Stromal cell of bone marrow (primary cell): ENCODE results near the gene PPP1R15A.
A peak's percentile ranks its signal among the peaks of the same experiment; 100 is the strongest.
"Not testable (repeated sequence)": the region's sequence is repeated elsewhere in the genome, so short reads cannot be mapped to it uniquely, and the experiment has no call there.

Experiments used
- DNase-seq: peaks from one replicate; pipeline ENCODE4 v3.0.0-alpha.2; 2012; ENCODE audit warnings: low read depth

PPP1R15A gene

DNA sequence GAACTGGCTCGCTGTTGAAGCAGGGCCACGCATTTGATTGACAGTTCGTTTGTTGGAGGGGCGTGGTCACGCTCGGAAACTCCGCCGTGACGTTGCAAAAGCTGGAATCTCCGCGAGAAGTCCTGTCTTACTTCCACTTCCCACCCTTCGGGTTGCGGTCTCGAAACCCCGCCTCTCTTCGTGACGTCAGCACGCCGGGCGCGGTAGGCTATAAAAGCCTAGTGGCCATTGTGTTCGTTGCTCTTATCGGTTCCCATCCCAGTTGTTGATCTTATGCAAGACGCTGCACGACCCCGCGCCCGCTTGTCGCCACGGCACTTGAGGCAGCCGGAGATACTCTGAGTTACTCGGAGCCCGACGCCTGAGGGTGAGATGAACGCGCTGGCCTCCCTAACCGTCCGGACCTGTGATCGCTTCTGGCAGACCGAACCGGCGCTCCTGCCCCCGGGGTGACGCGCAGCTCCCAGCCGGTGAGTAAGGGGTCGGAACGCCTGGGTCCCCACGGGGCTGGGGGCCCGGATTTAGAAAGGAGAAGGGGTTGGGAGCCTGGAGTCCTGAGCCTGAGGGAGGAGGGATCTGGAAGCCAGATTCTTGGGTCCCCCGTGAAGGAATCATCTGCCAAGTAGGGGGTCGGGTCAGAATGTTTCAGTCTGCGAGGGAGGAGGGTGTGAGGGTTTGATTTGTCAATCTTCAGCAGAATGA is at the start of gene PPP1R15A:
TSS of gene PPP1R15A (plus strand) at position 240 of the 702 bp plus-strand sequence. CDS start 813 bp downstream, outside the sequence.
- peak; percentile 91 for DNase-seq

DNA sequence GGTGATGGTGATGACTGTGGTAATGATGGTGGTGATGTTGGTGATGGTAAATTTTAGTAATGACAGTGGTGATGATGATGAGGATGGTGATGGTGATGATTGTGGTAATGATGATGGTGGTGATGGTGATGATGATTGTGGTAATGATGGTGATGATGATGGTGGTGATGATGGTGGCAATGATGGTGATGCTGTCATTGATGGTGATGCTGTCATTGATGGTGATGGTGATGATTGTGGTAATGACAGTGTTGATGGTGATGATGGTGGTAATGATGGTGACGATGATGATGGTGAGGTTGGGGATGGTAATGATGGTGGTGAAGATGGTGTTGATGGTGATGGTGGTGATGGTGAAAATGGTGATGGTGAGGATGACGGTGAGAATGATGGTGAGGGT is 49.7 kb upstream of the PPP1R15A start:
- DNase-seq = no peak

DNA sequence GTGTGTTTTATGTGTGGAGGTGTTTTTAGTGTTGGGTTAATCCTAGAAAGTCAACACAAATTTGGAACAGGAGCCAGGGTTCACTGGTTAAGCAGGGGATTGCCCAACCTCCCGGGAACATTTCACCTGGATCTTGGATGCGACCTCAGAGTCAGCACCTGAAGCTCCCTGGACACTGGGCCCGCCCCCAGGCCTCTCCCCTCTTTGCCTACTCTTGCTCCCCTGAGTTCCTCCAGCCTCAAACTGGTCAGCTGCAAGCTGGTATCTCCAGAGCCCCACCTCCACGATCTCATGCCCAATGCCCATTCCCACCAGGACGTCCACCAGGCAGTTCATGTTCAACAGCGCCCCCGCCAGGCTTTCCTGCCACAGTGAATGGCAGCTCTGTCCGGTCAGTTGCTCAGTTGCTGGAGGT is 45.6 kb upstream of the PPP1R15A start:
- no peak for DNase-seq

DNA sequence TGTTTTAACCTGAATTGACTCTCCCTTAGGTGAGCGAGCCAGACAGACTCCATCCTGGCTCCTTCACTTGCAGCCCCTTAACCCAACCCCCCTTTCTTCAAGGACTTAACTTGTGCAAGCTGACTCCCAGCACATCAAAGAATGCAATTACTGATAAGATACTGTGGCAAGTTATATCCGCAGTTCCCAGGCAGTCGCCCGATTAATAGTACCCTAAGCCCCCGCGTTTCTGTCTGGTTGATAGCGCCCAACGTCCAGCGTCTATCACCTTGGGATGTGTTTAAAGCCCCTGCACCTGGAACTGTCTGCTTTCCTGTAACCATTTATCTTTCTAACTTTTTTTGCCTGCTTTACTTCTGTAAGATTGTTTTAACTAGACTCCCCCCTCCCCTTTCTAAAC is 42.1 kb upstream of the PPP1R15A start:
- DNase-seq = no peak

DNA sequence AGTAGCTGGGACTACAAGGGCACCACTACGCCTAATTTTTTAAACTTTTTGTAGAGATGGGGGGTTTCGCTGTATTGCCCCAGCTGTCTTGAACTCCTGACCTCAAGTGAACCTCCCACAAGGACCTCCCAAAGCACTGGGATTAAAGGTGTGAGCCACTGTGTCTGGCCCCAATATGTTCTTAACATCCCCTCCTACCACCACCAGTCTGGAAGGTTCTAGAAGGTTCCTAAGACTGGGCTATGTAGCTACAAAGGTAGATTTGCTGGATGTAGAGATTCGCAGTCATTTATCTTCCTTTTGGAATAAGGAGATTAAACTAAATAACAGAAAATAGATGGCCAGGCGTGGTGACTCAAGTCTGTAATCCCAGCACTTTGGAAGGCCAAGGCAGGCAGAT is 41.3 kb upstream of the PPP1R15A start:
- no peak for DNase-seq

DNA sequence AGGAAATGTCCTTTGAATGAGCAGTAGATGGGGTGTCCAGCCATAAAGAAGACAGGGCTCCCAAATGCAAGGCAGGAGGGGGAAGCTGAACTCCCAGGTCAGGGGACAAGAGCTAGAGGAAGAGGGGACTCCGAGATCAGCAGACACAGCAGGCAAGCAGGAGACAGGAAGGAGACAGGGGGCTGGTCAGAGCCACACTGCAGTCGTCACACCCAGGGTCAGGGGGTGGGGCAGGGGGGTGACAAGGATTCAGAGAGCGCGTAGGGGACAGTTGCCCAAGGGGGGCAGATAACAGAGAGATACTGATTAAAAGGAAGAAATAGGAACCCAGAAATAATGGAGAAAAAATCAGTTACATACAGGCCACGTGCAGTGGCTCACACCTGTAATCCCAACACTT is 39.2 kb upstream of the PPP1R15A start:
- no peak for DNase-seq

DNA sequence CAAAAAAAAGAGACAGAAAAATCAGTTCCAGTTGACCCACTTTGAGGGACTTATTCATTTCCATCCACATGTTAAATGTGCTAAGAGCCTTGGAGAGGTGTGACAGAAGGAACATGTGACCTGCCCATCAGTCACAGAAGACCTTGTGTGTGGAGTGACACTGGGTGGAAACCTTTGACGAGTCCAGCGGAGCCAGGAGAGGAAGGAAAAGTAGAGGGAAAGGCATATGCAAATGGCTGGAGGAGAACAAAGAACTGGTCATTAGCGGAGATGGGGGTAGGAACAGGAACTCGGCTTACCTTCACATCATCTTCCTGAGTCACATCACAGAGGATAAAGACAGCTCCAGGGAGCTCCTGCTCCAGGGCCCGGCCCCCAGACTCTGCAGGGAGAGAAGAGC is 38.2 kb upstream of the PPP1R15A start:
- DNase-seq = no peak

DNA sequence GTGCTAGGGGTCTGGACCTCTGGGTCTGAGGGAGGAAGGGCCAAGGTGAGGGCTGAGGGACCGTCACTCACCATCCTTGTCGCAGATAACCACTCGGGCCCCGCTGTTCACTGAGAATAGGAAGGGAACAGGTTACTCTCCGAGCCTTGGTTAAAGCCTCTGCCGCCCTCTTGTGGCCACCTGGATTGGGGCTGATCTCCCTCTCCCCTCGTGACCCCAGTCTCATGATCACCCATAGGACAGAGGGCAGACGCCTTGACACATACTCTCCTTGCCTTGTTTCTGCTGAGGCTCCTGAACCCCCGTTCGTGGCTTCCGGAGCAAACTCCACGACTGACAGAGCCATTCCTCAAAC is 36.5 kb upstream of the PPP1R15A start:
- peak; percentile 63 for DNase-seq

DNA sequence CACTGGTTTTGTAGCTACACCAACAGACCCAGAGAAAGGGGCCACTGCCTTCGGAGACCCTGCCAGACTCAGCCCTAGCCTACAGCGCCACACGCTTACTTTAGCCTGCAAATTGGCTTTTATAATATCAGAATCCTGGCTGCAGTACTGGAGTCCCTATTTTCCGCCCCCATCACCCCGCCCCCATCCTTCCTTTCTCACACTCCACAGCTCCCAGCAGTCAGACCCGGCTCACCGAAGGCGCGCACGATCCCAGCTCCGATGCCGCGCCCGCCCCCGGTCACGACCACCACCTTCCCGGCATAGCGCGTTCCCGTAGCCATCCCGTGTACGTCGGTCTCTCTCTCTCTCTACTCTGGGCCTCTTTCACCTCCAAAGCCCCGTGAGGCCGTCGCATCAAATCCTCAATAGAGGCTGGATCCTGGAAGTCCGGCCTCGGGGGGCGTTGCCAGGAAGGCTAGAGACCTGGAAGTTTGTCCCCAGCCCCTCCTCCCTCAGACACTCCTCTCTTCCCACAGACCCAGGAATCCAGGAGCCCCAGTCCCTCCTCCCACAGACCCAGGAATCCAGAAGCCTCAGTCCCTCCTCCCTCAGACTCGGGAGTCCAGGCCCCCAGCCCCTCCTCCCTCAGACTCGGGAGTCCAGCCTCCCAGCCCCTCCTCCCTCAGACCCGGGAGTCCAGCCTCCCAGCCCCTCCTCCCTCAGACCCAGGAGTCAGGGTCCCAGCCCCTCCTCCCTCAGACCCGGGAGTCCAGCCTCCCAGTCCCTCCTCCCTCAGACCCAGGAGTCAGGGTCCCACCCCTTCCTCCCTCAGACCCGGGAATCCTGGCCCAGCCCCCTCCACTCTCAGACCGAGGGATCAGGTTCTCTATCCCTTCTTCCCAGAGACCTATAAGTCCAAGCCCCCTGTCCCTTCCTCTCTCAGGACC is 35.9 kb upstream of the PPP1R15A start, which contains the start of gene HSD17B14:
TSS of gene HSD17B14 (minus strand) at position 403 of the 929 bp plus-strand sequence. CDS start at position 323, 80 bp downstream.
- no peak for DNase-seq

DNA sequence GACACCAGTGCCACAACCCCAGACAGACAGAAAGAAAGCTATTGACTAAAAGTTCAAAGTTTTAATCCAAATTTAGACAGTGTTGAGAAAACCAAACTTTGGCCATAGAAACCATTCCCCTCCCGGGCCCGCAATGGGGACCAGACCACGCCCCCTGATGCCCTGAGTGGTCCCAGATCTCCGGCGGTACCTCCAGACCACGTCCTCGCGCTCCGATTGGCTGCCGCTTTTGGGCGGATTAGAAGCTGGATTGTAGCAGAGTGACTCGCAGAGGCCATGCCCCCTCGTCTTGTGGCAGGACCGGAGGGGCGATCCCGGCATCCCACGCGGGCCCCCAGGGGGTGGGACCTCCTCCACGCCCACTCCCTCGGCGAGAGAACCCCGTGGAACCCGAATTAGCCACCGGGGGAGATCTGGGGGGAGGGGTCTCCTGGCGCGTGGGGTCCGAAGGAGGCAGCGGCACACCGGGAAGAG is 35.1 kb upstream of the PPP1R15A start:
- DNase-seq = no peak

DNA sequence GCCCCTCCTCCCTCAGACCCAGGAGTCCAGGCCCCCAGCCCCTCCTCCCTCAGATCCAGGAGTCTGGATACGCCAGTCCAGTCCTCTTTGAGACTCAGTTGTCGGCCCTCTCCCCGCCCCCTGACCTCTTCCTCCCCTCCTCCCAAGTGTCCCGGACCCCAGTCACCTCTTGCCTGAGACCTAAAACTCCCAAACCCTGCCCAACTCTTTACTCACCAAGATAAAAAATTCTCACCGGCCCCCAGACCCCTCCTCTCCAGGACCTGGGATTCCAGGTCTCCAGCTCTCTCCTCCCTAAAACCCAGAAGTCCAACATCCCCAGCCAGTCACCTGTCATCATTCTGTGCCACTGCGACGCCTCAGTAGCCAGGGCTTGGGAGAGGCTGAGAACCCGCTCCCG is 34.5 kb upstream of the PPP1R15A start:
- no peak for DNase-seq

DNA sequence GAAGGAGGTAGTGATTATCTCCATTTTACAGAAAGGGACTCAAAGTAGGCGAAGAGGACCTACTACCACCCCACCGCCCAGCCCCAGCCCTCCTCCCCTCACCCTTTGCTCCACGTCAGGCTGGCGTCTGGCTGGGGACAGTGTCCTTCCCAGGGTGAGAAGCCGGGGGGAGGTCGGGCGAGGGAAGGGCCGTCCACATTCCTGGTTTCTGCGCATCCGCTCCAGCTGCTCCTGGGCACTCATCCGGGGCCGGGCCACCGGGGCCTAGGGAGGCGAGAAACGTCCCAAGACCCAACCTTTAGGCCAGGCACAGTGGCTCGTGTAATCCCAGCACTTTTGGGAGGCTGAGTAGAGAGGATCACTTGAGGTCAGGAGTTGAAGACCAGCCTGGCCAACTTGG is 31.2 kb upstream of the PPP1R15A start:
- DNase-seq = no peak

DNA sequence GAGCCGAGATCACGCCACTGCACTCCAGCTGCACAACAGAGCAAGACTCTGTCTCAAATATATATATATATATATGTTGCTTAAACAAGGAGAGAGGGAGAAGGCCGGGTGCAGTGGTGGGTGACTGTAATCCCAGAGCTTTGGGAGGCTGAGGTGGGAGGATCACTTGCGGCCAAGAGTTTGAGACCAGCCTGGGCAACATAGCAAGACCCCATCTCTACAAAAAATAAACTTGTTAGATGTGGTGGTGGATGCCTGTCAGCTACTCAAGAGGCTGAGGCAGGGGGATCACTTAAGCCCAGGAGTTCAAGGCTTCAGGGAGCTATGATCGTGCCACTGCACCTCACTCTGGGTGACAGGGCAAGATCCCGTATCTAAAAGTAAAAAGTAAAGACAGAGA is 30.6 kb upstream of the PPP1R15A start:
- no peak for DNase-seq

DNA sequence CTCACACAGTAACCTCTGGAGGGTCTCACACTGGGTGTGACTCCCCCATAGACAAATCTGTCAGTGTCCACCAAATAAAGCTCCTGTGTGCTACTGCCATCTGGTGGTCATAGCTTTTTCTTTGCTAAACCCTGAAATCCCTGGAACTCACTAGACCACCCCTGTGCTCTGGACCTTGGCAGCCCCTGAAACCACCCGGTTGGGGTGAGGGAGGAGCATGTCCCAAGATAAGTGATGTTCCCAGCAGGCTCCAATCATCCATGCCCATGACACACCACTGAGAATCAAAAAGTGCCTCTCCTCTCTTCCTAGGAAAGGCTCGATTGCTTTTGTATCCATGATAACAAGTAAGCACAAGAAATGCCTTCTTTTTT is 29.4 kb upstream of the PPP1R15A start:
- no peak for DNase-seq

DNA sequence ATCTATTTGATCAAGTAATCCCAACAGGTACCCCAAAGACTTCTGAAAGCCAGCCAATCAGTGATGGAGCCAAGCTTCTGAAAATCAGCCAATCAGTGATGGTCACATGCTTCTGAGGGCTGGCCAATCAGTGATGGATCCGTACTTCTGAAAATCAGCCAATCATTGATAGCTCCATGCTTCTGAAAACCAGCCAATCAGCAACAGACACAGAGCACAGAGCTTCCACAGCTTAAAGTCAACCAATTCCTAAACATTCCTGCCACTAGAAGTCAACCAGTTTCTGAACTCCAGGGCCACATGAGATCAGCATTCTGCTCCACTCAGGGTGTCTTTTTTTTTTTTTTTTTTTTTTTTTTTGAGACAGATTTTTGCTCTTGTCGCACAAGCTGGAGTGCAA is 27.7 kb upstream of the PPP1R15A start:
- DNase-seq = no peak

DNA sequence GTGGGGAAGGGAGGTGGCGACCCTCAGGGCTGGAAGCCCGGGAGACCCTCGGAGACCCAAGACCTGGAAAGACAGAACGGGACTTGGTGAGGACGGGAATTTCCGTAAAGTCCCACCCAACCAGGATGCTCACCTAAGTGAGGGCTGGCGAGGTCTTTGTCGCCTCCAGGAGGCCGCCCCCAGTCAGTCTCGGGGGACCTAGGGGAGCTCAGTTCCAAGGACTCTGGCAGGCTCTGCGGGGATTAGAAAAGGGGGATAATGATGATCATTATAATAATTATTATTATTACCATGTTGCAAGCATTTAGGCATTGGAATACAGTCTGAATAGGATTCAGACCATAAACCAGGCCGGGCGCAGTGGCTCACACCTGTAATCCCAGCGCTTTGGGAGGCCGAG is 26.8 kb upstream of the PPP1R15A start:
- DNase-seq = no peak

DNA sequence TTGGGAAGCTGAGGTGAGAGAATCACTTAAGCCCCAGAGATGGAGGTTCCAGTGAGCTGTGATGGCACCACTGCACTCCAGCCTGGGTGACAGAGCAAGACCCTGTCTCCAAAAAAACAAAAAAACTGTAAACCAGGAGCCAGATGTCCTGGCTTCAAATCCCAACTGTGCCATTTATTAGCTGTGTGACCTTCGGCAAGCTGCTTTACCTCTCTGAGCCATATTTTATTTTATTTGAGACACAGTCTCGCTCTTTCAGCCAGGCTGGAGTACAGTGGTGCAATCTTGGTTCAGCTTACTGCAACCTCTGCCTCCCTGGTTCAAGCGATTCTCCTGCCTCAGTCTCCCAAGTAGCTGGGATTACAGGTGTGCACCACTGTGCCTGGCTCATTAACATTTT is 25.6 kb upstream of the PPP1R15A start:
- not testable (repeated sequence) for DNase-seq

DNA sequence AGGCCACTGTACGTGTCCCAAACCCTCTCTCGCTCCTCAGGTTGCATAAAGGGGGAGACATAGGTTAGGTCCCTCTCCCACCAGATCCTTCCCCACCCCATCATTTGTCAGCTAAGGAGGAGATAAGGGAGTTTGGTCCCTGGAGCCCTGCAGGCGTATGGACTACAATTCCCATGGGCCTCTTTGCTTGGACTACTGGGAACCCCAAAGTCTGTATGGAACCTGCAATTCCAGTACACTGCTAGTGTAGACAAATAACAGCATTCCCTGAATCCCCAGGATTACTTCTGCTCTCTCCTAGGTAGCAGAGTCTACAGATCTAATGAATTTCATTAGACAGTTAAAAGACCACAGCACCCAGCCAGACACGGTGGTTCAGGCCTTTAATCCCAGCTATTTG is 19.9 kb upstream of the PPP1R15A start:
- no peak for DNase-seq

DNA sequence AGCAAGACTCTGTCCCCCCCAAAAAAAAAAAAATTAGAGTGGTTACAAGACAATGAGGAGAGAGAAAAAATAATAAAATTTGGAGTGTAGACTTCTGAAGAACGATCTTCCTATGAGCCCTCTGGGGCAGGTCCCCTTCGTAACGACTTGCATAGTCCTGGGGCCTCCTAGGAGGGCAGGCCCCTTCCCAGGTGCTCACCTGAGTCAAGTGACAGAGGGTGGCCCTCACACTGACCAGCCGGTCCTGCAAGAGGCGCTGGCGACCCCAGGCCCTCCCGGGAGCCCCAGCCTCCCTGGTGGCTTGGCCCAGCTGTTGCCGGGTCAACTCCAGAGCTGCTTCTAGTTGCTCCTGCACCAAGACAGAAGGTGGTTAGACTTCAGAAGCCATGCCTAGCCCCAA is 18.7 kb upstream of the PPP1R15A start:
- no peak for DNase-seq

DNA sequence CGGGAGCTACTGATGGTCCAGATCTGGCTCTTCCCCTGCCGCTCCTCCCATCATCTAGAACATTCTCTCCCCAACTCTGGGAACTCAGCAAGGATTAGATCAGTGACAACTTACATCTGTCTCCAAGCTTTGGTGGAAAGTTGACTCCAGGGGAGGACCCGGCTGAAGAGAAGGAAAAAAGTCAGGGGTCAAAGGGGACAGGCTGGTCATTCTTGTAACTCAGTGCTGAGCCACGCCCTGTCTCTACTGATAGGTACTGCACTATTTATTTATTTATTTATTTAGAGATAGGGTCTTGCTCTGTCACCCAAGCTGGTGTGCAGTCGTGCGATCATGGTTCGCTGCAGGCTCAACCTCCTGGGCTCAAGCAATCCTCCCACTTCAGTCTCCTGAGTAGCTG is 18.1 kb upstream of the PPP1R15A start:
- DNase-seq = no peak

DNA sequence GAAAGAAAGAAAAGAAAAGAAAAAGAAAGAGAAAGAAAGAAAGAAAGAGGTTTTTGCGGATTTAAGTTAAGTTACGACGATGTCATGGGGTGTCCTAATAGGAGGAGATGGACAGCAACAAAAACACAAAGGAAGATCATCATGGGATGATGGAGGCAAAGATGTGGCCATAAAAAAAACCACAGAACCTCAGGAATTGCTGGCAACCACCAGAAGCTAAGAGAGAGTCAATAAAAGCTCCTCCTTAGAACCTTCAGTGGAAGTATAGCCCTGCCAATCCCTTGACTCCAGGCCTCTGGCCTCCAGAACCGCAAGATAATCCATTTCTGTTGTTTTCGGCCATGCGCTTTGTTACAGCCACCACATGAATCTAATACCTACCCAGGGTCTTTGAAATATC is 15.3 kb upstream of the PPP1R15A start:
- no peak for DNase-seq

DNA sequence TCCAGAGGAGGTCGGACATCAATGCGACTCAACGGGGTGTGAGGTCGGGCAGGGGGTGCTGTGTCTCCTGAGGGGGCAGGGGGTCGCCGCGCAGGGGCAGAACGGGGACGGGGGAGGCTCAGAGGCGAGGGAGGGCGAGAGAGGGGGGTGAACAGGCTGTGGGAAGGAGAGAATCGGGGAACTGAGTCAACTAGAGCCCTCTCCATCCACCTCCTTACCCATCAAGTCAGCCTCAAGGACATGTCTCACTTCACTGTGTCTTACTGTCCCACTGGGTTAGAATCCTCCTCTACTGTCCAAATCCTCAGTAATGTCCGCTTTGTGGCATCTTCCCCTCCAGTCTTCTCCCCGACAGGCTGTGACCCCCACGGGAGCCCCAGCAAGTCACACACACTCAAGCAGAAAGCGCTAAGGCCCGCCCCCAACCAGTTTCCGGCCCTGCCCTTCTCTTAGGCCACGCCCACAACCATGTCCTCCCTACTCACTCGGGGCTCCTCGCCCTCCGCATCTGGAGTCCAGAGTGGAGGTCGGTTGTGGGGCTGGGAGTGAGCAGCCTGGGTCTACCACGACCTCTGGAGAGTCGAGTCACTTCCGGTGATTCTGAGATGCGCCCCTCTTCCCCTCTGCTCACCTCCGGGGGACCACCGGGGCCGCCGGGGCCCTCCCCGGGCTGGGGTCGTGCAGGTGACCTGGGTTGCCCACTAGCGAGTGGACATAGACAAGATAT is 13.1 kb upstream of the PPP1R15A start:
- no peak for DNase-seq
